Activated T-cell treated with anti-CD3 and anti-CD28 coated beads for 24 hours (primary cell): ENCODE measurements around the gene SPATS2L.

ENCODE experiments used
- DNase-seq: peaks from one replicate; pipeline ENCODE4 v3.0.0-alpha.2; 2020; ENCODE audit warnings: low read depth

SPATS2L gene

DNA sequence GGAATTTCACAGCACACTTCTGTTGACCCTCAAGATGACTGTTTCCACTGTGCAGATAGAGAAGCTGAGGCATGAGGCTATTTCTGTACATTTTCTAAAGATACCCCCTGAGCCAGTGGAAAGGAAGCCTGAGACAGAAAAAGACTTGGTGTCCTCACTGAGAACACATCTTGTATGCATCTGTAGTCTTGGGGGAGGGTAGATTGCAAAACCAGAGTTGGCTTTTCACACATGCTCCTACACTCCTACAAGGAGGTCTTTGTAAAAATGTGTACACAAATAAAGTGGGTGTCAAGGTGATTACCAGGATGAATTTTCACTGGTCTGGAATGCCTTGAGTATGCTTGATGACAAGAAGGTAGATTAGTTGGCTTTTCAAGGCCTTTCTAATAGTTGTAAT lies 105.3 kb downstream of the SPATS2L start:
- DNase-seq, result no peak

DNA sequence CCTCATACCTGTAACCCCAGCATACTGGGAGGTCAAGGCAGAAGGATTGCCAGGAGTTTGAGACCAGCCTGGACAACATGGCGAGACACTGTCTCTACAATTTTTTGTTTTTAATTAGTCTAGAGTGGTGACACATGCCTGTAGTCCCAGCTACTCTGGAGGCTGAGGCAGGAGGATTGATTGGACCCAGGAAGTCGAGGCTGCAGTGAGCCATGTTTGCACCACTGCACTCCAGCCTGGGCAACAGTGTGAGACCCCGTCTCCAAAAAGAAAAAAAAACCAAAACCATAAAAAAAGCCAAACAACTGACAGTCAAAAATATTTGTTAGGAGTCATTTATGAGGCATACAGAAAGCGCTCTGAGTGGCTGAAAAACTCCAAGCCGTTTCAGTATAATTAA lies 107.9 kb downstream of the SPATS2L start:
- no peak for DNase-seq

DNA sequence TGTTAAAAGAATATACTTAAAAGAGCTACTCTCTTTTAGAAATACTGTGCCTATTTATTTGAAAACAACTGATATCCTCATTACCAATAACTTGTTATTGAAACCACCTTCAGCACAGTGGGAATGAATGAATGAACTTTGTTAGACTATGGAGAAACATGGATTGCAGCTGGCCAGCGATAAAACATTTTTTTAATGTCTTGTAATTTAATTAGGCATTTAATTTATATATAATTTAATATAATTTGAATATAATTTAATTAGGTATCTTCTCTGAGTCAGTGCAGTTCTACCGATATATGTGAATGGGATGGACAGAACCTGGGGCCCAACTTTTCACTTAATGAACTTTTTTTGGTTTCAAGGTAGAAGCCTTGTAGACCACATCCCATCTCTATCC lies 109.0 kb downstream of the SPATS2L start:
- DNase-seq, result no peak

DNA sequence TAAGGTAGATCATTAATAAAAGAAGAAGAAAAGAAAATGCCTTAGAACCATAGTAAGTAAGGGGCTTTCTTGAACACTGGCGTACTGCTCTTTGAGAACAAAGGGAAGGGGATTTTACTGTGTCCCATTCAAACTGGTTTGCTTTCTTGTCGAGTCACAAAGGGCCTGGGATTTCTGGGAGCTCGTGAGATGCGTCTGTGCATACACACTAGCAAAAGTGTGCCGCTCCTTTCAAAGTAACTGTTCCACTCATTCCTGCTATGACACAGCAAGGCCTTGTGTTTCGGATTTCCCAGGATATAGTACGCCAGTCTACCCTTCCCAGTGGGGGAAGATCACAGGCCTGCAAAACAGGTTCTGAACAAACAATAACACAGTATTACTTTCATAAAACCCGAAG lies 110.4 kb downstream of the SPATS2L start:
- DNase-seq, result no peak

DNA sequence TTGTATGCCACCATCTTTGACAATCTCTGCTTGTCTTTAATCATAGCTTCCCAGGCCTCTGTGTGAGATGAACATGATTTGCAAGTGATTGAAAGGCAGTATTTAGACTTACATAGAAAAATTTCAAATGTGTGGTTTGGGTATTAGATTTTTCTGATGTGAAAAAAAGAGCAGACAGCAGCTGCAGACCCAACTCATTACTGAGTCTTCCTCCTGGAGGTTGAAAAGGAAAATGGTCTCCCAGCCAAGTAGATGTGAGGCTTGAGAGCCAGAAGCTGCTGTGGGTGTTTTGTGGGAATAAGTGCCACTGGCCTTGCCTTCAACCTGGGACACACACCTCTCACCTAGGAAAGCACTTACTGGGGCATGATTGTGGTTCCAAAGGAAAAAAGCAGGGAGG lies 110.9 kb downstream of the SPATS2L start:
- no peak for DNase-seq

DNA sequence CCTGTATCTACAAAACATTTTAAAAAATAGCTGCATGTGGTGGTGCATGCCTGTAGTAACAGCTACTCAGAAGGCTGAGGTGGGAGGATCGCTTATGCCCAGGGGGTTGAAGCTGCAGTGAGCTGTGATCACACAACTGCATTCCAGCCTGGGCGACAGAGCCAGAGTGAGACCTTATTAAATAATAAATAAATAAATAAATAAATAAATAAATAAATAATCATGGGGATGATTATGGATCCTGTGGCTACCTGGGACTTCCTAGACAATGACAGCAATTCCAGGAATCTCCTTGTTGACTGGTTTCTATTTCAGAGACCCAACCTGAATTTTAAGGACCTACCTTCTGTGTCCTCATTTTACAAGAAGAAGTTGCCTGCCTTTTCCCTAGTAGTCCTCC lies 111.9 kb downstream of the SPATS2L start:
- no peak for DNase-seq

DNA sequence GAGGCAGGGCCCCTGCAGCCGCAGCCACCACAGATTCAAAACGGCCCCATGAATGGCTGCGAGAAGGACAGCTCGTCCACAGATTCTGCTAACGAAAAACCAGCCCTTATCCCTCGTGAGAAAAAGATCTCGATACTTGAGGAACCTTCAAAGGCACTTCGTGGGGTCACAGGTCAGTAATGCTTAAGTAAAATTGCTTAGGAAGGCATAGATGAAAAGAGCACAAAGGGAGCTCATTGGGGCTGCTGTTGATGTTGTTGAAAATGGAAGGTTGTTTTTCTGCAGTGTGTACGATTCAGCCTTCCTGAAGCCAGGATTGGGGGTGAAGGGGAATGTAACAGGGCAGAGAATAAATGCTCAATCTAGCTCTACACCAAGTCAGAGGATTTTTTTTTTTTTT lies 112.8 kb downstream of the SPATS2L start:
- DNase-seq, result no peak

DNA sequence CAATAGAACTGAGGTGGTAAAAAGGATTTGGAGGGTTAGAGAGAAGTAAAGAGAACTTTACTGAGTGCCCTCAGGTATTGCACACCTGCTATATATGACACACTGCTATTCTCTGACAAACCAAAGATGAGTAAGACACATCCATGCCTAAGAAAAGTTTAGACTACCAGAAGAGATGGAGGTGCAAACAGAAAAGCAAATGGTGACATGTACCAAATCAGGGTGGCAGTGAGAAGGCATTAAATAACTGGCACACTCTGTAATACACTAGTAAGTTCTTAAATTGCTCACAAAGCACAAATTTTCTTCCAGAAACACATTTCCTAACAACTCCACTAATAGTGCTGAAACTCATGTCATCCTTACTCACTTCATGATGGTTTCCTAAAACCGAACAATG lies 114.8 kb downstream of the SPATS2L start:
- DNase-seq, result no peak

DNA sequence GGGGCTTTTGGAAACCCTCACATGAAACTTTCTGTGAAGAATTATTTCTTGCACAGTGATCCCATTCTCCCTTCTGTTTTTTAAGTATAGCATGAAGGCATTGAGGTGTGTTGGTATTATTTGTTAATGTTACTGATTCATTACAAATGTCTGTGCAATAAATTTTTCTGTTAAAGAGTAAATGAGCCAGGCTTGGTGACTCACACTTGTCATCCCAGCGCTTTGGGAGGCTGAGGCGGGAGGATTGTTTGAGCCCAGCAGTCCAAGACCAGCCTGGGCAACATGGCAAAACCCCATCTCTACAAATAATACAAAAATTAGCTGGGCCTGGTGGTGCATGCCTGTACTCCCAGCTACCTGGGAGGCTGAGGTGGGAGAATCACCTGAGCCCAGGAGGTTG lies 115.6 kb downstream of the SPATS2L start:
- DNase-seq, result no peak

DNA sequence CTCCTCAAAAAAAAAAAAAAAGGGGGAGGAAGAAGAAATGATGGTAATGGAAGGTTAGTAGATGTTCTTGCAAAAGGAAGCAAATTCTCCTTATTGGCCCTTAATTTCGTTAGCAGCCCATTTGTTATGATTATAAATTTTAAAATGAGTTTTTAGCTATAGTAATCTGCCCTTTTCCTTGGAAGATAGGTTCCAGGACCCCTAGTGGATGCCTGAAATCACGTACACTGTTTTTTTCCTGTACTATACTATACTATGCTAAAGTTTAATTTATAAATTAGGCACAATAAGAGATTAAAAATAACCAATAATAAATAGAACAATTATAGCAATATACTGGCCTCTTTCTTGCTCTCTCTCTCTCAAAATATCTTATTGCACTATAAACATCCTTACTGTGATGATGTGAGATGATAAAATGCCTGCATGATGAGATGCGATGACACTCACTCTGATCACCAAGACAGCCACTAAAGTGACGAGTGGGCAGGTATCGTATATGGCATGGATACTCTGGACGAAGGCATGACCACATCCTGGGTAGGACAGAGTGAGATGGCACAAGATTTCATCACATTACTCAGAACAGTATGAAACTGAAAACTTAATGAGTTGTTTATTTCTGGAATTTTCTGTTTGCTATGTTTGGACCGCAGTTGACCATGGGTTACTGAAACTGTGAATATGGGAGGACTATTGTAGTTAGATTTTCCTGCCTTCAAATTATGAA lies 116.2 kb downstream of the SPATS2L start:
- no peak for DNase-seq

DNA sequence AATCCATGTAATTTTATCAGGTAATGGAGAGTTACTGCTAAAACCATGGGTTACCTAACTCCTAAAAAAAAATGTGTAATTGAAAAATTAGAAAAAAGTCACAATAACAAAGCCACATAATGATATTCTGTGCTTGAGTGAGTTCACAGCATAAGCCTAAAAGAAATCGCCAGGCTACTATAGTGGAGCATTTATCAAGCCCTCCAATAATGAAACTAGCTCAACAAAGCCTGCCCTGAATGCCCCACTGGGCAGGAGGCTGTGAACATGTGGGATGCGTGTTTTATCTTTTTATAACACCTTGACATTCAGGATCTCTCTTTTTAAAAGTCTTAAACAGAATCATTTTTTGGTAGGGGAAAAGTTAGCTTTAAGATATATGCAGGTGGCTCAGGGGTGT lies 117.0 kb downstream of the SPATS2L start:
- no peak for DNase-seq

DNA sequence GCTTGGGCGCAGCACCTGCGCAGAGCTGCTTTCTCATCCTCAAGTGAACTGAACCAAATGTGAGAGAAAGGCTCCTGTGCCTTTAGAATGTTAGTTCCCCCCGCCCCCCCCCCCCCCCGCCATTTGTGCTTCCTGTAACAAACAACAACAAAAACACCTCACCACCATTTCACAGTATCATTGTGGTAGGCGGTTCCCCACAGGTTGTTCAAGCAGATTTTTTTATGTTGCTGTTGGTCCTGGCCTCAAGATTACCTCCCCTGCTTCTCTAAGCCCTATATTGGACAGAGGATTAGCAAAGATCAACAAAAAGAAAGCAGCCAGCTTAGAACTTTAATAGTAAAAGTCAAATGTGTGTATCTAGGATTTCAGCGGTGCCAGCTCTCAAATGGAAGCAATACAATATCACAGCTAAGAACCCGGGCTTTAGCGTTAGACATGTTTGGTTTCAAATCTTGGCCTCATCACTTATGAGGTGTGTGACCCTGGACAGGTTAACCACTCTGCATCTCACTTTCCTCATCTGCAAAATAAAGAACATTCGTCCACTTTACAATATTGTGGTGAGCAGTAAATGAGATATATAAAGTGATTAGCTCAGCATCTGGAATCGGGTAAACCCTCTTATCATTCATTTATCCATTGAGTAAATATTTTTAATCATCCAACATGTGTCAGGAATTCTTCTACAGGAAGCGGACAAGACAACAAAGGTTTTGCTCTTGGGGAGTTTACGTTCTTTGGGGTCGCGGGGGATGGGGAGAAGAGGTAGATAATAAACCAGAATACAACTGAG lies 118.7 kb downstream of the SPATS2L start:
- DNase-seq, result no peak

DNA sequence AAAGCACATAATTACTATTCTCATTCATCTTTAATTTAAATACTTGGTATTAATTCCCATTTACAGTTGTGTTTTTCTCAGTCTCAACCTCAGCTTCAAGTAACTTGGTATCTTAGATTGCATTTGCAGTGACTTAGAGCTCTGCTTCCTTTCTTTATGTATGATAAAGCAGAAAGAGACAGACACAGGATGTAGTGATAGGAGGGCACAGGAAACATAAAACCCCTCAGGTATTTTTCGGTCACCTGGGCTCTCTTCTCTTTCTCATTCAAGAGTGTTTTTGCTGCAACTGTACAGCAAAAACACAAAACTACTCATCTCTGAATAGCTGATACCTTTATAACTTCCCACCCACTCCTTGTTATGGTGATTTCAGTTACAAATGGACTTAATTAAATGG lies 120.3 kb downstream of the SPATS2L start:
- DNase-seq, result no peak

DNA sequence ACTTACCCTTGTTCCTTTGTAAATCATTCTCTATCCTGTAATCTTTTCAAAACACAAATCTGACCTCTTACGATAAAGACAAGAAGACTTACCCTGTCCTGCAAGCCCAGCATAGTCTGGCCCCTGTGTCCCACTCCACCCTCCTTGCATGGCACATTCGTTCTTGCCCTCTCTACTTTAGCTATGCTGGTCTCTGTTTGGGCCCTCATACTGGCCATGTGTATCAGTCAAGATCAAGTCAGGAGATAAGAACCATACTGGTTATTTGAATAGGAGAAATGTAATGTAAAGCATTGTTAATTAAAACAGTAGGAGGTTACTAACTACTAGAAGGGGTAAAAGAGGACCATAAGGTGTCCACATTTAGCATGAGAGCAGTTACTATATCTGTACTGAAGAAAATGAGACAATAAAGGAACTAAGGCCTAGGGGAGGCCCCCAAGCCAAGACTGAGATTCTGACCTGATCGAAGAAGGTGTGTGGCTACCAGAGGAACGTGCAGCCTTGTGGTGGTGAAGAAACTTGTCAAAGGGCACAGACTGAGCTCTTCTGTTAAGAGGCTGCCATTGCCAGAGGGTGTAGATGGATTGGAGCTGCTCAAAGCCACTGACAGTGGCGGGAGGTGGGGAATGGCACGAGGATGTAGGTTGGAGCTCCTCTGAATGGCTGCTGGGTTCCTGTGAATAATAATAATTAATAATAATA lies 122.6 kb downstream of the SPATS2L start:
- DNase-seq, result no peak

DNA sequence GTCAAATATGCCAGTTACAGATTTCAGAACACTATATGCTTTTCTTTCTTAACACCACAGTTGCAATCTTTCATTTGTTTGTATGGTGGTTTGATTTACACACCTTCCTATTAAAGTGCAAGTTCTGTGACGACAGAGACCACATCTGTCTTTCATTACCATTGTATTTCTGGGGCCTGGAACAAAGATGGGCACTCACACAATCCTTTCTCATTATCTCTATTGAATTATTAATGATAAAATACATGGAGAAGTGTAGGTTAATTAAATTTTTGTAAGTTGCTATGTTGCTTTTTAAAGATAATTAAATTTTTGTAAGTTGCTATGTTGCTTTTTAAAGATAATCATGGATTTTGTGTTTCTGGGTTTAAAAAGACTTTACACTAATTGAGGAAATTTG lies 123.5 kb downstream of the SPATS2L start:
- no peak for DNase-seq

DNA sequence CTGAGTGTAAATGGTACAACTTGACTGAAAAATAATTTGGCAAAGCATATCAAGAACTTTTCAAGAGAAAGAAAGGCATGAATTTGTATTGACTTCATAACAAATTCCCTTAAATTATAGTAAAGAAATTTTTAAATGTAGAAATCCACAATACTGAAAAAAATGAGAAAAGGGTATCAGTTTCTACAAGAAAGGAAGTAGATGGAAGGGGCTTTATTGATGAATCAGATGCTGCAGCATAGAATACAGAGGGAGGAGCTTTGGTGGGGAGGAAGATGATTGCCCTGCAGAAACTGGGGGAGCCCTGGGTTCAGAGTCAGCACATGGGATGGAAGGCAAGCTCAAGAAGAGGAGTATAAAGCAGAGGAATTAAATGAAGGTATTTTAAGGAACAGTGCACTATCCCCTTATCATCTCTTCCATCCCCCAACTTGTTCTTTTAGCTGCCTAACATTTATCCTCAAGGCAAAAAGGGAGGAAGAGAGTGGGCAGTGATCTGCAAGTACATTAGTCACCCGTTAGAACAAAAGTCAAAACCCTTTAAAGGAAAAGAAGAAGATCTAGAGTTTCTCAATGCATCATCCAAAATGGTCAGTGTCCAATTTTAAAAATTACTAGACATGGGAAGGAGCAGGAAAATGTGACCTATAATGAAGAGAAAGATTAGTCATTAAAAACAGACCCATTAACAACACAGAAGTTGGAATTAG lies 125.7 kb downstream of the SPATS2L start:
- DNase-seq, result no peak

DNA sequence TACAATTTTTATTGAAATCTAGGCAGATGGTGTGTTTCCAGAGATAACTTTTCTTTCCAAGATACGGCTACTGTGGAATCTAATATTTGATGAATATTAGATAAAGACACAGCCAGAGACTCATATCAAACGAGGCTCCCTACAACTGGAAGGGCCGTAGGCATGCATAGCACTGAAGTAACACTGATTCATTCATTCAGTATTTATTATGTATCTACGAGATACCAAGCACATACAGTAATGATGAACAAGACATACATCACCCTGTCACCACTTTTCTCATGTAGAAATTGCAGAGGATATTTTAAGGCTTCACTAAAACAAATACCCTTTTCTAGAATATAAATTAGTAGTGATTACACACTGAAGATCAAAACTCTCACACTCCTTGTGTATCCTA lies 128.9 kb downstream of the SPATS2L start:
- no peak for DNase-seq

DNA sequence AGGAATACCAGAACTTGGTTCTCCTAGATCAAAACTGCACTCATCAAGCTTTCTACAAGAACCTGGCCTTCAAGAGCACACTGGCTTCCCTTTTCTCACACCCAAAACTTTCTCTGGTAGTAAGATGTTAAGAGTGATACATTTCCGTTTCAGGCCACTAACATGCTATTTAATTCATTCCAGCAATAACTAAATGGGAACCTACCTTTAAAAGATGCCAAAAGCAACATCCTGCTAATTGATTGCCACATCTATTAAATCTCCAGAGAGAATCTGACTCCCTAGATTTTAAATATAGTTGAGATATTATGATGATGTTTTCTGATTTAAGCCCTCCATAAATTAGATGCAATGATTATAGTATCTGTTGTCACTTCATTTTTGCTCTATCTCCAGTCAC lies 131.8 kb downstream of the SPATS2L start:
- DNase-seq, result no peak

DNA sequence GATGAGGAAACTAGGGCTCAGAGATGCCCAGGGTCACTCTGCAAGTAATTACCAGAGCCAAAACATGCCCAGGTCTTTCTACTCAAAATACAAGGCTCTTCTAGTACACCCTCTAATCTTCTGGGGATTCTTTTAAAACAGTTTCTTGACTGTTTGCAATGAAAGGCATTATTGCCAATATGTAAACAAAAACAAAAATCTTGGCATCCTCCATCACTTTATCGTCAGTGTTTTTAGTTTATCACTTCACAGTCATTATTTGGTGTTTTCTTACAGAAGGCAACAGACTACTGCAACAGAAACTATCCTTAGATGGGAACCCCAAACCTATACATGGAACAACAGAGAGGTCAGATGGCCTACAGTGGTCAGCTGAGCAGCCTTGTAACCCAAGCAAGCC lies 132.4 kb downstream of the SPATS2L start:
- no peak for DNase-seq

DNA sequence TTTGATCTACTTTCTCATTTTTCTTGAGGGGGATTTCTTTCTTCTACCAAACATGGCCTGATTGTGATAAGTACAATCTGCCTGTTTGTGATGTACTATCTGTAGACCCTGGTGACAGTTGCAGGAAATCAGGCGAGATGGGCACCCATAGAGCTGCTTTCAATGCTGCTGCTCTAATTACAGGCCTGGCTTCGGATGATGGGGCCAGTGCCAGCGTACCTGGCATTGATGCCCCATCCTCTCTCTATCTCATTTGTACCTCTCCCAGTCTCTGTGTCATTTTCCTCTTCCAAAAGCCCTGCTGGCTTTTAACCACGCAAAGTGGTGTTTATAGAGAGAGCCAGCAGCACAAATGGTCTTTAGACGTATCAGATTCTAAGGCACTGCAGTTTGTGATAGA lies 133.5 kb downstream of the SPATS2L start:
- DNase-seq, result no peak

DNA sequence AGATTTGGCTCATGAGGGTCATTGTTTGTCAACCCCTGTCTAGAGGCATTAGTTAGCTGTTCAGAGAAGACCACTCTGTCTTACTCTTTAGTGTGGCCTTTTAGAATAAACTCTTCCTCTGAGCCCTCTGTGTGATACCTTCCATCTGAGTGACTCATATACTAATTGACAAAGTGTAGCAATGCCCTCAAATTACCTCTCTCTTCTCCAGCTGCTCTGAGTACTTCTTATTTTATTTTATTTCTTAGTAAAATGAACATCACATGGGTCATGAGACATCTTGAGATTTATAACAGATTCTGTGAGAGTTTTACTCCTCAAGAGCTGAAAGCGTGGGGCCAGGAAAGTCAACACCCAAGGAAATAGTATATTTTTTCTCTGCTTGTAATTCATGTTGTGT lies 136.0 kb downstream of the SPATS2L start:
- DNase-seq, result no peak

DNA sequence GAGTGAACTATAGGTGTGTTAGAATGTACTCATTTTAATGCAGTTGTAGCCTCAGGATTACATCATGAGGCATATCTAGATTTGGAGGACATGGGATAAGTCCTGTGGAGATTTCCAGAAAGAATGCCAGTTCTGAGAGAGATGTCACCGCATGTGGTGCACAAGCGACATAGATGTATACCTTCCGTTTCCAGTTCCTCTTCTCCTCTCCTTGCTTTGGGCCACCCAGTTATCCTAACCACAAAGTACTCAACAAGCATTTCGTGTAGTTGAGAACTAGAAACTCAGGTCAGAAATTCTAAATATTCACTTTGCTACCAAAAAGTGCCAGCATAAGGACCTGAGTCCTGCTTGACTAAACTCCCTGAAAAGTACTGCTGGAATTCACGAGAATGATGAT lies 136.9 kb downstream of the SPATS2L start:
- DNase-seq, result no peak

DNA sequence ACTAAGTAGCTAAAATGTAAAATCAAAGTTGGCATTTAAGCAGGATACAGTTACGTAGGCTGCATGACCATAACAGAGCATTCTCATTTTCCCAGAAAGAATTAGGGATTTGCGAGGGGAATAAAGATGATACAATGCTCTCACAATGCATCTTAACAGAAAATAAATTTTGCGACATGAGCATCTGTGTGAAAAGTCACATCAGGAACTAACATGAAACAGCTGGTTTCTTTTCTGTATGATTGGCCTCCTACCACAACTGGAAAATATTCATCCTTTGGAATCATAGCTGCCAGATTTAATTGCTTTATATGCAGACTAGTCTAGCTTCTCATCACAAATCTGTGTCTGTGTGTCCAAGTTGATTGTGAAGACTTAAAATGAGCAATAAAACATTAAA lies 137.4 kb downstream of the SPATS2L start:
- DNase-seq, result no peak
